Measurements from ENCODE around the gene SMIM20. TPM values are rescaled to one million over a fixed set of nuclear protein-coding genes. Genes with fewer than 3 reads are reported as not detected.

Gene SMIM20
- total RNA-seq, 1 experiment from 2014 or later = 20.1 TPM

DNA sequence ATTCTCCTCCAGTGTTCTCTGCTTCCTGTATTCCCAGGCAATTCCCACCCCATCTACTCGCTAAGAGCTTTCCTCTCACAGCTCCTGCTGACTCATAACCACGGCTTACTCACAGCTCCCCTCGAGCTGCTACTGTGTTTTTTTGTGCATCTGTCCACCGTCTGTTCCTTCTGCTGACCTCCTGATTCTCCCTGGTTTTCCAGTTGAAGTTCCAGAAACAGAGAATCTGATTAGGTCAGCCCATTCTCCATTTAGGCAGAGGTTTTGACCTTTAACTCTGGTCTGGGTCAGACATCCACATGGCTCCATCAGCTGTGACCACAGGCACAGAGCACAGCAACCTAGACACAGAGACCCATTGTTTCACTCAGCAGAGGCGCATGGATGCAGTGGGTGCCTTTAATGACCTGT, 5.5 kb upstream of the SMIM20 start:
- Histone ChIP-seq H3K9me3 (no peaks in the 10 kb centered on the region), H3K4me3 (ENCODE audit: low read depth, low read length) (no peak overlapping the region), H3K36me3 (ENCODE audit: control insufficient read depth, insufficient read depth, low read length) (no peaks in the 10 kb centered on the region), H3K4me1 (no peaks in the 10 kb centered on the region), H3K27me3 (replicated peaks; ENCODE audit: control insufficient read depth, insufficient read depth, low read length) (no peaks in the 10 kb centered on the region)
- Mint-ChIP-seq H3K9me3 (ENCODE audit: unreplicated experiment) (no peaks in the 10 kb centered on the region), H3K4me3 (ENCODE audit: unreplicated experiment) (no peak overlapping the region), H3K27me3 (ENCODE audit: insufficient read depth, unreplicated experiment) (peaks cover 6% of the 10 kb centered on the region), H3K27ac (ENCODE audit: unreplicated experiment) (no peak overlapping the region), H3K36me3 (ENCODE audit: insufficient read depth, unreplicated experiment) (no peaks in the 10 kb centered on the region), H3K4me1 (ENCODE audit: low read depth, unreplicated experiment) (no peaks in the 10 kb centered on the region)
- ChIA-PET POLR2A (no interaction called here), CTCF (interaction anchor here (0.5 to 0.6 kb wide), 2 partner anchors 111 to 1029 kb away, joined by 3 read pairs; no protein-coding TSS in a partner anchor)
- intact Hi-C loops (cut with micrococcal nuclease; ENCODE audit: unreplicated experiment) = no loop called here
- no peak for DNase-seq
- BruUV-seq (replicated peaks) = no TSS peak
- TF ChIP-seq, protein P1, sequence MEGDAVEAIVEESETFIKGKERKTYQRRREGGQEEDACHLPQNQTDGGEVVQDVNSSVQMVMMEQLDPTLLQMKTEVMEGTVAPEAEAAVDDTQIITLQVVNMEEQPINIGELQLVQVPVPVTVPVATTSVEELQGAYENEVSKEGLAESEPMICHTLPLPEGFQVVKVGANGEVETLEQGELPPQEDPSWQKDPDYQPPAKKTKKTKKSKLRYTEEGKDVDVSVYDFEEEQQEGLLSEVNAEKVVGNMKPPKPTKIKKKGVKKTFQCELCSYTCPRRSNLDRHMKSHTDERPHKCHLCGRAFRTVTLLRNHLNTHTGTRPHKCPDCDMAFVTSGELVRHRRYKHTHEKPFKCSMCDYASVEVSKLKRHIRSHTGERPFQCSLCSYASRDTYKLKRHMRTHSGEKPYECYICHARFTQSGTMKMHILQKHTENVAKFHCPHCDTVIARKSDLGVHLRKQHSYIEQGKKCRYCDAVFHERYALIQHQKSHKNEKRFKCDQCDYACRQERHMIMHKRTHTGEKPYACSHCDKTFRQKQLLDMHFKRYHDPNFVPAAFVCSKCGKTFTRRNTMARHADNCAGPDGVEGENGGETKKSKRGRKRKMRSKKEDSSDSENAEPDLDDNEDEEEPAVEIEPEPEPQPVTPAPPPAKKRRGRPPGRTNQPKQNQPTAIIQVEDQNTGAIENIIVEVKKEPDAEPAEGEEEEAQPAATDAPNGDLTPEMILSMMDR (IDR thresholded peaks at IDR 0.05; ENCODE audit: insufficient read depth in 1 of 2, low read depth in 1 of 2, low read length in 1 of 2, severe bottlenecking in 1 of 2, unreplicated experiment in 1 of 2) = no peak

DNA sequence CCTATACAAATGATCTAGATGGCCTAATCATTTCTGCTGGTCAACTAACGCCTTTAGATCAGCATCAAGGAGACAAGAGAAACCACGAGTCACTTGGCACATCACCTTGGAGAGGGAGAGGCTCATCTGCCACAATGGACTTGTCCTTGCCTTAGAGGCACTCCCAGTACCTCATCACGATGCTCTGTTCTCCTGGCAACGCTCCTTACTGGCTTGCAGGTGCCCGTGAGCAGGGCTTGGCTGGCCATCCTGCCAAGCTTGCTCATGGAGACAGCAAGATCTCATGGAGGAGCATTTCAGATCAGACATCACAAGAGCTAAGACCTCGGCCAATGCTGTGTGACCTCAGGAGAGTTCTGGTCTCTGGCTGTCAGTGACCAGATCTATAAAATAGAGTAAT, 2.7 kb upstream of the SMIM20 start:
- no peak for DNase-seq
- H3K9me3 ChIP-seq = no peaks in the 10 kb centered on the region
- H3K36me3 Mint-ChIP-seq (ENCODE audit: insufficient read depth, unreplicated experiment) = peaks cover 5% of the 10 kb centered on the region
- H3K9me3 Mint-ChIP-seq (ENCODE audit: unreplicated experiment) = no peaks in the 10 kb centered on the region
- peaks cover 6% of the 10 kb centered on the region for H3K27me3 Mint-ChIP-seq (ENCODE audit: insufficient read depth, unreplicated experiment)
- intact Hi-C loops (cut with micrococcal nuclease; ENCODE audit: unreplicated experiment) = loop anchor here (5.0 to 10.0 kb wide), 2 partner anchors 49 to 467 kb away; partner anchors contain the start of gene SEL1L3
- H3K4me1 ChIP-seq = no peaks in the 10 kb centered on the region
- H3K4me1 Mint-ChIP-seq (ENCODE audit: low read depth, unreplicated experiment) = no peaks in the 10 kb centered on the region
- BruUV-seq (replicated peaks) = no TSS peak
- no peaks in the 10 kb centered on the region for H3K36me3 ChIP-seq (ENCODE audit: control insufficient read depth, insufficient read depth, low read length)
- no peak overlapping the region for H3K4me3 Mint-ChIP-seq (ENCODE audit: unreplicated experiment)
- no peaks in the 10 kb centered on the region for H3K27me3 ChIP-seq (replicated peaks; ENCODE audit: control insufficient read depth, insufficient read depth, low read length)
- H3K4me3 ChIP-seq (ENCODE audit: low read depth, low read length) = no peak overlapping the region
- TF ChIP-seq, protein P1 (IDR thresholded peaks at IDR 0.05; ENCODE audit: insufficient read depth in 1 of 2, low read depth in 1 of 2, low read length in 1 of 2, severe bottlenecking in 1 of 2, unreplicated experiment in 1 of 2) = no peak
- CTCF ChIA-PET = no interaction called here
- POLR2A ChIA-PET = no interaction called here
- no peak overlapping the region for H3K27ac Mint-ChIP-seq (ENCODE audit: unreplicated experiment)

DNA sequence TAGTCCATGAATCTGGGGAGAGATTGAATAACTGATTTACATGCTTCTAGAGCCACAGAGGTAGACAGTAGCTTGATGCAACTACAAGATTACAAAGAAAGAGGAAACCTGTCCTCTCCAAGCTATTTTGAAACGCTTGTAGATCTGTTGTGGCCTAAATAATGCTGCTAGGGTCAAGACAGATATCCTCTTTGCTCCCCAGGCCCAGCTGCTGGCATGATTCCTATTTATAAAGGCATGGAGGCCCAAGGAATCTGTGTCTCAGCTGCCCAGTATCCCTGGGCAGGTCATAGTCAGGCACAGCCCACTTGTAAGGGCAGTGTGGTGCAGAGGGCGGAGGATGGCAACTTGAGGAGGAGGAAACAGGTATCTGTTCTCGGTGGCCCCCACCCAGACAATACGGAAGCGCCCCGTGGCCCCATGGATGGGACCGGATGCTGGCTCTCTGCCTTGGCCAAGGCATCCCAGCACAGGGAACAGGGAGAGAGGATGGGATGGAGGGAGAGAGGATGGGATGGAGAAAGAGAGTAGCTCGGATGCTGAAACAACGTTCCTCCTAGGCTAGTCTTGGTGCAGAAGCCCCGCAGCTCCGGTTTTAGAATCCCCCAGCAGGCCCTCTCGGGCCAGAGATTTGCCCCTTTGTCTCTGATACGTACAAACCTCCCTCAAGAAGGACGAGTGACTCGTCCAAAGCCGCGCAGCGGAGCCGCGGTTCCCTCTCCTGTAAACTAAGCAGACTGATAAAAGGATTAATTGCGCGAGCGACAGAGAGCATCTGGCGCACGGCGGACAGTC, 767 bp upstream of the SMIM20 start:
- peak overlapping the region; percentile 82 for H3K4me3 Mint-ChIP-seq (ENCODE audit: unreplicated experiment)
- no peaks in the 10 kb centered on the region for H3K9me3 Mint-ChIP-seq (ENCODE audit: unreplicated experiment)
- H3K4me1 Mint-ChIP-seq (ENCODE audit: low read depth, unreplicated experiment) = no peaks in the 10 kb centered on the region
- no peaks in the 10 kb centered on the region for H3K4me1 ChIP-seq
- ChIA-PET POLR2A (interaction anchor here (0.6 kb wide), 1 partner anchor 48 kb away, joined by 4 read pairs; no protein-coding TSS in a partner anchor), CTCF (no interaction called here)
- BruUV-seq (replicated peaks) = TSS peak; percentile 51
- peaks cover 2% of the 10 kb centered on the region for H3K27me3 Mint-ChIP-seq (ENCODE audit: insufficient read depth, unreplicated experiment)
- no peaks in the 10 kb centered on the region for H3K9me3 ChIP-seq
- peak overlapping the region; percentile 94 for H3K27ac Mint-ChIP-seq (ENCODE audit: unreplicated experiment)
- H3K36me3 Mint-ChIP-seq (ENCODE audit: insufficient read depth, unreplicated experiment) = peaks cover 5% of the 10 kb centered on the region
- TF ChIP-seq, protein P1 (IDR thresholded peaks at IDR 0.05; ENCODE audit: insufficient read depth in 1 of 2, low read depth in 1 of 2, low read length in 1 of 2, severe bottlenecking in 1 of 2, unreplicated experiment in 1 of 2) = no peak
- peak overlapping the region; percentile 76 for H3K4me3 ChIP-seq (ENCODE audit: low read depth, low read length)
- H3K27me3 ChIP-seq (replicated peaks; ENCODE audit: control insufficient read depth, insufficient read depth, low read length) = no peaks in the 10 kb centered on the region
- no peaks in the 10 kb centered on the region for H3K36me3 ChIP-seq (ENCODE audit: control insufficient read depth, insufficient read depth, low read length)
- peak in 1 of 2 experiments; percentile 20 for DNase-seq
- intact Hi-C loops (cut with micrococcal nuclease; ENCODE audit: unreplicated experiment) = loop anchor here (5.0 to 10.0 kb wide), 2 partner anchors 51 to 468 kb away; partner anchors contain the start of gene SEL1L3
